Endothelial cell of umbilical vein (primary cell): ENCODE results near the gene BPIFA2.
"Not testable (repeated sequence)": the region's sequence is repeated elsewhere in the genome, so short reads cannot be mapped to it uniquely, and the experiment has no call there.

Experiments
- EZH2 ChIP-seq: IDR thresholded peaks from 2 replicates; pipeline ENCODE4 v1.6.1; 2012; ENCODE audit warnings: borderline replicate concordance, low read depth, mild to moderate bottlenecking, moderate library complexity, low read length, inconsistent platforms; ENCODE audit not compliant: severe bottlenecking
- GATA2 ChIP-seq: IDR thresholded peaks from 2 replicates; pipeline ENCODE4 v1.7.0; 2011; ENCODE audit warnings: low read depth, mild to moderate bottlenecking, moderate library complexity, mixed read lengths, low read length; ENCODE audit not compliant: insufficient read length, insufficient read depth
- MAX ChIP-seq: IDR thresholded peaks from 2 replicates; pipeline ENCODE4 v1.6.1; 2011; ENCODE audit not compliant: insufficient read depth, insufficient read length
- MYC ChIP-seq: IDR thresholded peaks from one replicate; pipeline ENCODE4 v1.6.1; 2011; ENCODE audit warnings: mild to moderate bottlenecking, low read depth, low read length
- POLR2A ChIP-seq: IDR thresholded peaks from 2 replicates; pipeline ENCODE4 v1.6.1; 2012; ENCODE audit warnings: low read depth, mild to moderate bottlenecking, control low read depth, low read length
- POLR2AphosphoS5 ChIP-seq: IDR thresholded peaks from 2 replicates; pipeline ENCODE4 v1.6.1; 2012; ENCODE audit warnings: low read depth, mild to moderate bottlenecking, control low read depth, low read length, moderate library complexity; ENCODE audit not compliant: insufficient read depth
- TF ChIP-seq, protein P1 (sequence below), 2 donors: IDR thresholded peaks; 1 replicate in 1 of 2; 2 replicates in 1 of 2; pipeline ENCODE4 v1.5.1; 2011; ENCODE audit warnings: low read length in 2 of 2, mild to moderate bottlenecking in 2 of 2, moderate library complexity in 2 of 2, control low read depth in 1 of 2, inconsistent platforms in 1 of 2, low read depth in 1 of 2; ENCODE audit not compliant: insufficient read depth in 1 of 2; ENCODE audit errors: extremely low read depth in 1 of 2

DNA sequence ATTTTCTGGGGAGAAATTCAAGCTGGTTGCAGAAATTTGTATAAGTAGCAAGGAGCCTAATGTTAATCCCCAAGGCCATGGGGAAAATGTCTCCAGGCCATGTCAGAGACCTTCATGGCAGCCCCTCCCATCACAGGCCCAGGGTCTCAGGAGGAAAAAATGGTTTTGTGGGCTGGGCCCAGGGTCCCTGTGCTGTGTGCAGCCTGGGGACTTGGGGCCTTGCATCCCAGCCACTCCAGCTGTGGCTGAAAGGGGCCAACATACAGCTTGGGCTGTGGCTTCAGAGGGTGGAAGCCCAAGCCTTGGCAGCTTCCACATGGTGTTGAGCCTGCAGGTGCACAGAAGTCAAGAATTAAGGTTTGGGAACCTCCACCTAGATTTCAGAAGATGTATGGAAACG, 45.7 kb upstream of the BPIFA2 start:
- TF ChIP-seq, protein P1, sequence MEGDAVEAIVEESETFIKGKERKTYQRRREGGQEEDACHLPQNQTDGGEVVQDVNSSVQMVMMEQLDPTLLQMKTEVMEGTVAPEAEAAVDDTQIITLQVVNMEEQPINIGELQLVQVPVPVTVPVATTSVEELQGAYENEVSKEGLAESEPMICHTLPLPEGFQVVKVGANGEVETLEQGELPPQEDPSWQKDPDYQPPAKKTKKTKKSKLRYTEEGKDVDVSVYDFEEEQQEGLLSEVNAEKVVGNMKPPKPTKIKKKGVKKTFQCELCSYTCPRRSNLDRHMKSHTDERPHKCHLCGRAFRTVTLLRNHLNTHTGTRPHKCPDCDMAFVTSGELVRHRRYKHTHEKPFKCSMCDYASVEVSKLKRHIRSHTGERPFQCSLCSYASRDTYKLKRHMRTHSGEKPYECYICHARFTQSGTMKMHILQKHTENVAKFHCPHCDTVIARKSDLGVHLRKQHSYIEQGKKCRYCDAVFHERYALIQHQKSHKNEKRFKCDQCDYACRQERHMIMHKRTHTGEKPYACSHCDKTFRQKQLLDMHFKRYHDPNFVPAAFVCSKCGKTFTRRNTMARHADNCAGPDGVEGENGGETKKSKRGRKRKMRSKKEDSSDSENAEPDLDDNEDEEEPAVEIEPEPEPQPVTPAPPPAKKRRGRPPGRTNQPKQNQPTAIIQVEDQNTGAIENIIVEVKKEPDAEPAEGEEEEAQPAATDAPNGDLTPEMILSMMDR (IDR thresholded peaks at IDR 0.05; ENCODE audit: extremely low read depth in 1 of 2, insufficient read depth in 1 of 2, low read depth in 1 of 2, low read length in 2 of 2) = not testable (repeated sequence)
- not testable (repeated sequence) for TF ChIP-seq EZH2, MAX, MYC, POLR2A, POLR2AphosphoS5, GATA2
